Stimulated activated CD8-positive, alpha-beta memory T cell treated with anti-CD3 and anti-CD28 coated beads, Interleukin-12 subunit alpha, Interleukin-12 subunit beta, amount 100 ng/mL, for 4 hours (primary cell): ENCODE measurements around the gene GADD45G.

Experiments used
- DNase-seq: peaks from one replicate; pipeline ENCODE4 v3.0.0-alpha.2; 2020; ENCODE audit warnings: low read depth

Gene GADD45G

DNA sequence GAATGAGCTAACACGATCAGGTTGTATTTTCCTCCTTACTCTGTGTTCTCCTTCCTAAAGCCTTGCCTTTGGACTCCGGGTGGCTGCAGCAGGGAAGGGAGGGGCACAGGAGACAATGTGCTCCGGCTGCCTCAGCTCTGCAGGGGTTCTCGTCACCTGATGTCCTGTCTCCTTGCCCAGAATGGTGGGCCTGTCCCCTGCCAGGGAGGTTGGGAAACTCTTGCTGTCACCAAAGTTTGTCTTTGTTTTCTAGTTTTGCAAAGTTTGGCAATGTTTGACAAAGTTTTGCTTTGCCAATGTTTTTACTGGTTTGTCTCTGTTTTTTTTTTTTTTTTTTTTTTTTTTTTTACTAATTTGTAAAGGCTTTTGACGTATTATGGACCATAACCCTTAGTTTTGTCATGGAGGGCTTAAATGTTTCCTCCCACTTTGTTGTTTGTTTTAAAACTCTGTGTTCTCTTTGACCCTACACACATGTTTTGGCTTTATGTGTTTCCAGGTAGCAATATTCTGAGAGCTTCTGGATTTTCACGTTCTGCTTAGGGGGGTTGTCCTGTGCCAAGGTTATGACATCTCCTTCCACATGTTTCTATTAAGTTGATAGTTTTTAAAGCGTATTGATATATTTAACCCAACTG, 49.3 kb downstream of the GADD45G start:
- no peak for DNase-seq

- no peak for DNase-seq
Observed at GRCh38 chr9:89655056-89655989, 50.5 kb downstream of the GADD45G start.
